Small intestine (tissue), 16 donors: ENCODE data around the gene LYPD6B. TPM values are rescaled to one million over a fixed set of nuclear protein-coding genes. Genes with fewer than 3 reads are reported as not detected.

Source experiments
- DNase-seq, 2 donors: peaks; one replicate each; pipeline versions ENCODE4 v3.0.0 to v3.0.0-alpha.2; 2013
- FAIRE-seq: peaks from 2 replicates; lab custom pipeline; 2012; peaks lifted over from hg19 to GRCh38; lab: Jason Lieb, UNC
- H3K27ac ChIP-seq, 3 donors: one replicate each; pipeline ENCODE4 v1.5.1; 2013; ENCODE audit warnings: low read length in 2 of 3, mild to moderate bottlenecking in 2 of 3, control low read depth in 1 of 3, inconsistent platforms in 1 of 3, low read depth in 1 of 3, moderate library complexity in 1 of 3
- H3K27me3 ChIP-seq, 3 donors: one replicate each; pipeline ENCODE4 v1.6.1; 2013; ENCODE audit warnings: low read length in 3 of 3, inconsistent platforms in 1 of 3; ENCODE audit not compliant: control insufficient read depth in 3 of 3, insufficient read depth in 3 of 3
- H3K36me3 ChIP-seq, 3 donors: one replicate each; pipeline ENCODE4 v1.6.1; 2013; ENCODE audit warnings: low read length in 3 of 3, inconsistent platforms in 1 of 3, low read depth in 1 of 3, mild to moderate bottlenecking in 1 of 3, moderate library complexity in 1 of 3; ENCODE audit not compliant: control insufficient read depth in 3 of 3, insufficient read depth in 2 of 3
- H3K4me1 ChIP-seq, 3 donors: one replicate each; pipeline ENCODE4 v1.6.1; 2013; ENCODE audit warnings: low read length in 2 of 3, inconsistent platforms in 1 of 3, low read depth in 1 of 3, mild to moderate bottlenecking in 1 of 3, moderate library complexity in 1 of 3; ENCODE audit not compliant: control insufficient read depth in 3 of 3, insufficient read depth in 2 of 3
- H3K4me3 ChIP-seq, 3 donors: one replicate each; pipeline ENCODE4 v1.5.1; 2013; ENCODE audit warnings: low read length in 3 of 3, control low read depth in 1 of 3, inconsistent platforms in 1 of 3, low read depth in 1 of 3, mild to moderate bottlenecking in 1 of 3, moderate library complexity in 1 of 3
- H3K9me3 ChIP-seq, 2 donors: one replicate each; pipeline ENCODE4 v1.6.1; 2013; ENCODE audit warnings: low read depth in 1 of 2, low read length in 1 of 2; ENCODE audit not compliant: control insufficient read depth in 2 of 2, insufficient read depth in 1 of 2
- WGBS, 3 donors: extraction: QIAGEN DNeasy Blood & Tissue Kit; methylation state at CpG; one replicate each; pipeline ENCODE4 v1.1.7; 2013; 5-methylcytosine and 5-hydroxymethylcytosine counted together
- long read RNA-seq, 10 donors: transcript quantifications; one replicate each; lab custom pipeline, GENCODE V29; 2026
- polyA plus RNA-seq, 4 donors: library from polyadenylated mRNA; stranded (reverse) in 3 of 4; unstranded in 1 of 4; fragments of 200-250 nt in 3 of 4; fragments of 120-200 nt in 1 of 4; gene quantifications; one replicate each; pipeline versions ENCODE4 v1.2.1 to v1.2.3, GENCODE V29; 2013
- donor health status: healthy with polysubstance abuse.
- donor health status: control.
- donor health status: control.
- donor health status: Bipolar disorder and iron deficiency.
- donor health status: healthy.

The LYPD6B gene
- 10 to 100 TPM in 2 of 4 donors, 1 to 10 TPM in 2; 1.3 to 28.0 (median 7.8) TPM for polyA plus RNA-seq
- long read RNA-seq, donor 1 = 0 reads
- long read RNA-seq, donor 2 = 0 reads
- long read RNA-seq, donor 3, partial matches to known transcripts = 0 of 2 reads
- long read RNA-seq, donor 3, other reads (novel, unspliced or antisense) = 0 of 2 reads
- long read RNA-seq, donor 4 = 0 reads
- long read RNA-seq, donor 5 = 0 reads
- long read RNA-seq, donor 6 = 0 reads
- long read RNA-seq, donor 7 = 0 reads
- long read RNA-seq, donor 8 = 0 reads
- long read RNA-seq, donor 9 = 0 reads
- long read RNA-seq, donor 10, partial matches to known transcripts = 0 of 1 reads
- long read RNA-seq, donor 10, other reads (novel, unspliced or antisense) = 0 of 1 reads

DNA sequence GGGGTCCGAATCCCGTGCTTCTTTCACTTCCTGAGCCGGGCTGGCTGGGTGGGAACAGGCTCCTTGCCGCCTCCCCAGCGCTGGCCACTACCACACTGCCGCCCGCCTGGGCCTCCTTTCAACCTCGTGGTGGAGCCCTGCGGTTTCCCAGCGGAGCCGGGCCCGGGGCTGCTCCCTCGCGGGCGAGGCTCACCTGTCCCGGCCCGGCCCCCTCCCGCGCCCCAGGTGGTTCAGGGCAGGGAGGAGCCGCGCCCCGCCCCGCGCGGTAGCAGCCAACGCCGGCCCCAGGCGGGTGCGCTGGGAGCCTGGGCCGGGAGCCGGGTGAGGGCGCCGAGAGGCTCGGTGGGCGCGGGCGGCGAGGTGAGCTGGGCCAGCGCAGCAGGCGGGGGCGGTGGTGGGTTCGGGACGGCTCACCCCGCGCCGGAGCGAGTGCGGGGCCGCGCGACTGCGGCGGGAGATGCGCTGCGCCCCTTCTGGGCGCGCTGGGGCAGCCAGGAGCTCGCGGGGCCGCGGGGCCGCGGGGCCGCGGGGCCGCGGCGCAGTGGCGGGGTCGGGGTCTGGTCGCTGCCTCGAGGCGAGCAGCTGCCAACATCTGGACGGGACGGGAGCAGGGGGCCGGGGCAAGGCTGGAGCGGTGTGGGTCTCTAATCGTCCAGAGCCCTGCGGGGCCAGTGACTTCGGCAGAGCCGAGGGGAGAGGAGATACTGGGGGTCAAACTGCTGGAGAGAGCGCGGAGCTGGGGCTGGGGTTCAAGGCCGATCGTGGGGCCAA, at the start of gene LYPD6B:
Gene LYPD6B, plus strand, starts transcription at position 258 of the 771 bp plus-strand sequence. CDS start 92,250 bp downstream, outside the sequence.
- Histone ChIP-seq H3K27ac (no peak within 1 kb of the TSS), H3K27me3 (peaks cover 4 to 15% (median 13%) of the 10 kb centered on the region in 3 donors), H3K36me3 (no peaks in the 10 kb centered on the region), H3K4me1 (peaks cover 0 to 6% (median 0%) of the 10 kb centered on the region in 3 donors), H3K4me3 (peak within 1 kb of the TSS; percentile 35 to 61 (median 43)), H3K9me3 (no peaks in the 10 kb centered on the region)
- peak; percentile 72 to 81 for DNase-seq
- no peak for FAIRE-seq
- 2 to 3% (median 2%) methylated on average over 60 to 85 of the region's 85 CpGs for WGBS, 3 donors

- DNase-seq = peak; percentile 65 to 83
- H3K9me3 ChIP-seq = no peaks in the 10 kb centered on the region
- no peaks in the 10 kb centered on the region for H3K36me3 ChIP-seq
- no peak for FAIRE-seq
- no peaks in the 10 kb centered on the region for H3K27me3 ChIP-seq
- no peak overlapping the region for H3K4me3 ChIP-seq
- WGBS, 3 donors = 25 to 38% (median 35%) methylated on average over 6 of the region's 6 CpGs
- no peaks in the 10 kb centered on the region for H3K4me1 ChIP-seq
- no peak overlapping the region for H3K27ac ChIP-seq
Observed at GRCh38 chr2:148989882-148990493, 48.5 kb upstream of the LYPD6B start.

GRCh38 chr2:148990968-148991367, 47.5 kb upstream of the LYPD6B start:
- WGBS, 3 donors = 72 to 79% (median 74%) methylated on average over 6 of the region's 6 CpGs
- FAIRE-seq (no peak), DNase-seq (no peak)
- Histone ChIP-seq H3K27me3 (no peaks in the 10 kb centered on the region), H3K27ac (no peak overlapping the region), H3K9me3 (no peaks in the 10 kb centered on the region), H3K4me3 (no peak overlapping the region), H3K36me3 (no peaks in the 10 kb centered on the region), H3K4me1 (no peaks in the 10 kb centered on the region)

DNA sequence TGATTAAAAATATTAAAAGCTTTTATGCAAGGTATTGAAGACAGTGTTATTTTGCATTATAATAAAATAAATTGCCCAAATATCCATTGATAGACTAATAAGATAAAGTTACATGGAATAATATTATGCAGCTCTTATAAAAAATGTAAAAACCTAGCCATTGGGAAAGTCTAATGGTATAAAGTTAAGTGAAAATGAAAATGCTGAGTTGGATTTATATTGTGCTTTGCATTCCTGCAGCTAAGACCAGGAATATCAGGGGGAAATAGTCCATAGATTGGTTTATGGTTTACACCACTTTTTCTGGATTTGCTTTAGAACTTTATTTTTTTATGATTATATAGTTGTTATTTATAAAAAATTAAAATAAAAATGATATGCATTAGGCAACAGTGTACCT, 46.1 kb upstream of the LYPD6B start:
- Histone ChIP-seq H3K27me3 (no peaks in the 10 kb centered on the region), H3K36me3 (no peaks in the 10 kb centered on the region), H3K27ac (no peak overlapping the region), H3K9me3 (no peaks in the 10 kb centered on the region), H3K4me3 (no peak overlapping the region), H3K4me1 (no peaks in the 10 kb centered on the region)
- DNase-seq = no peak
- FAIRE-seq = no peak

DNA sequence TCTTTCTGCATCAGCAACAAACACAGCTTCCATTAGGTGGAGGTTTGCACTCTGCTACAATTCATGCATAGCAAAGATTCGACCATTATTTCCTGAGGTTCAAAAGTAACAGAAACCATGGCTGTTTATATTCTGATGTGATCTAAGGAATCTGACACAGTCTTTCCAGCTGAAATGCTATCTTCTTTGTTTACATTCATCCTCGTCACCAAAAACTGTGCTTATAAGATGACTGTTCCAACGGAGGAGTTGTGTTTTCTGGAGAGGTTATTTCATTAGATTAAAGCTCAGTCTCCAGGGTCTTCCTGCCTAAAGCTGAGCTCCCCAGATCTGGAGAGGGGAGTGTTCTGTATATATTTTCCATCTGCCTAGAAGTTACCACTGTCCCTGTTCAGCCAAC, 45.1 kb upstream of the LYPD6B start:
- H3K4me3 ChIP-seq = no peak overlapping the region
- no peak for FAIRE-seq

DNA sequence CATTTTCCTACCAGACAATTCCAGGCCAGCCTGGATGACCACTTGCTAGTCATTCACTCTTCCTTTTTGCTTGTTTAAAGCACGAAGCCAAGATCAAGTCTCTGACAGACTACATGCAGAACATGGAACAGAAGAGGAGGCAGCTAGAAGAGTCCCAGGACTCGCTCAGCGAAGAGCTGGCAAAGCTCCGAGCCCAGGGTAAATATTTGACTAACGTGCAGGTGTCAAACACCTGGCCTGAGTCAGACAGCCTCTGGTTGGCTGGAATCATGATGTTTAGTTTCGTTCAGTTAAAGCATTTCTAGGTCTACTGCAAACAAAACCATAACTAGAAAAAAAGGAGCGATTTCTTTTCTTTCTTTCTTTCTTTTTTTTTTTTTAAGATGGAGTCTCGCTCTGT, 44.2 kb upstream of the LYPD6B start:
- Histone ChIP-seq H3K27me3 (no peaks in the 10 kb centered on the region), H3K9me3 (no peaks in the 10 kb centered on the region), H3K36me3 (no peaks in the 10 kb centered on the region), H3K4me1 (no peaks in the 10 kb centered on the region), H3K27ac (no peak overlapping the region), H3K4me3 (no peak overlapping the region)
- FAIRE-seq = no peak
- DNase-seq = peak; percentile 46 to 48
- WGBS, 3 donors = 30 to 64% (median 37%) methylated on average over 8 of the region's 8 CpGs

More for the DNA sequence above, 45.1 kb upstream of the LYPD6B start:
- no peaks in the 10 kb centered on the region for H3K36me3 ChIP-seq
- H3K27me3 ChIP-seq = no peaks in the 10 kb centered on the region
- no peaks in the 10 kb centered on the region for H3K4me1 ChIP-seq
- no peak for DNase-seq
- H3K27ac ChIP-seq = no peak overlapping the region
- no peaks in the 10 kb centered on the region for H3K9me3 ChIP-seq
- WGBS, 3 donors = 72 to 86% (median 85%) methylated on average over 3 of the region's 3 CpGs

GRCh38 chr2:148996805-148997204, 41.7 kb upstream of the LYPD6B start:
- H3K36me3 ChIP-seq = peaks cover 0 to 2% (median 0%) of the 10 kb centered on the region in 3 donors
- H3K4me1 ChIP-seq = no peaks in the 10 kb centered on the region
- 87 to 92% (median 87%) methylated on average over 6 of the region's 6 CpGs for WGBS, 3 donors
- DNase-seq (no peak), FAIRE-seq (no peak)
- H3K9me3 ChIP-seq = no peaks in the 10 kb centered on the region
- H3K27ac ChIP-seq = no peak overlapping the region
- no peaks in the 10 kb centered on the region for H3K27me3 ChIP-seq
- H3K4me3 ChIP-seq = no peak overlapping the region

DNA sequence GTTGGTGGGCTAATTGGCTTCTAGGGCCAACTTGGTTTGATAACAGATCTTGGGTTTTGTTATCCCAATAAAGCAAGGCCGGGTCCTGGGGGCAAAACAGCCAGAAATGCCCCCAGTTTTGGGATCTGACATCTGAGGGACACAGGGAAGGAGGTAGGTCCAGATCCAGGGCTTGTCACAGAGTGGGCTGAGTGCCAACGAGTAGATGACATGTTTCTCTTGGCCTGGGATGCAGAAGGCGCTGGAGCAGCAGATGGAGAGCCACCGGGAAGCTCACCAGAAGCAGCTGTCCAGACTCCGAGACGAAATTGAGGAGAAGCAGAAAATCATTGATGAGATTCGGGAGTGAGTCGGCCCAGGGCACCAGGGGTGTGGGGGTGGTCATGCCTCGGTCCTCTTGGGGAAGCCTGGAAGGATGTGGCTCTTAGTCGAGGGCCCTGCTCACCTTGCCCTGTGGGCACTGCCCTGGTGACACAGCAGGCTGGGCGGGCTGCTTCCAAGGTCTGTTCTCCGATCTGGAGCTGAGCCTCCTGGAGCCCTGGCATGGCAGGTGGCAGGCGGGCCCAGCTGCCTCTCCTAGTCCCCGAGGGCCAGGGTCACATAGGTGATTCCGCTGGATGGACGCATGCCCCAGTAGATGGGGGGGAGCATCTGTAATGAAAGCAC, 40.2 kb upstream of the LYPD6B start:
- DNase-seq = no peak
- 83 to 88% (median 86%) methylated on average over 16 of the region's 16 CpGs for WGBS, 3 donors
- Histone ChIP-seq H3K4me3 (no peak overlapping the region), H3K27ac (no peak overlapping the region), H3K36me3 (peaks cover 0 to 2% (median 0%) of the 10 kb centered on the region in 3 donors), H3K9me3 (no peaks in the 10 kb centered on the region), H3K27me3 (no peaks in the 10 kb centered on the region), H3K4me1 (no peaks in the 10 kb centered on the region)
- FAIRE-seq = no peak
